DOHH2 (cell line): Measurements from ENCODE around the gene SYTL1.

Experiments
- EZH2phosphoT487 ChIP-seq: fragments of 200-600 bp; sonication (generic); IDR thresholded peaks from 2 replicates; pipeline ENCODE4 v1.6.1; 2017; ENCODE audit warnings: borderline replicate concordance, mild to moderate bottlenecking, antibody characterized with exemption, low read length, moderate library complexity, mixed read lengths
- TF ChIP-seq, protein P1 (sequence below): fragments of 200-600 bp; sonication (generic); IDR thresholded peaks from one replicate; pipeline ENCODE4 v1.5.1; 2014; ENCODE audit warnings: antibody characterized with exemption, mild to moderate bottlenecking, low read depth, low read length; ENCODE audit not compliant: poor library complexity, severe bottlenecking

DNA sequence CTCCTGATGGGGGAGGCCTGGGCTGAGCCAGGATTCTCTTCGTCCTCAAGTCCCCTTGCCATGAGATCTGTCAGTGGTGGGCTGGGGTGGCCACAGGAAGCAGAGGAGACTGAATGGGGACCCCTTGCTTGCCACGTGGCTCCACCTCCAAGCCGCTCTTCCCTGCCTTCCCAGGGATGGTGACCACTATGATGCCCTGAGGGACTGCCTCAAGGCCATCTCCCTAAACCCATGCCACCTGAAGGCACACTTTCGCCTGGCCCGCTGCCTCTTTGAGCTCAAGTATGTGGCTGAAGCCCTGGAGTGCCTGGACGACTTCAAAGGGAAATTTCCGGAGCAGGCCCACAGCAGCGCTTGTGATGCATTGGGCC is 40.8 kb upstream of the SYTL1 start:
- TF ChIP-seq, protein P1, sequence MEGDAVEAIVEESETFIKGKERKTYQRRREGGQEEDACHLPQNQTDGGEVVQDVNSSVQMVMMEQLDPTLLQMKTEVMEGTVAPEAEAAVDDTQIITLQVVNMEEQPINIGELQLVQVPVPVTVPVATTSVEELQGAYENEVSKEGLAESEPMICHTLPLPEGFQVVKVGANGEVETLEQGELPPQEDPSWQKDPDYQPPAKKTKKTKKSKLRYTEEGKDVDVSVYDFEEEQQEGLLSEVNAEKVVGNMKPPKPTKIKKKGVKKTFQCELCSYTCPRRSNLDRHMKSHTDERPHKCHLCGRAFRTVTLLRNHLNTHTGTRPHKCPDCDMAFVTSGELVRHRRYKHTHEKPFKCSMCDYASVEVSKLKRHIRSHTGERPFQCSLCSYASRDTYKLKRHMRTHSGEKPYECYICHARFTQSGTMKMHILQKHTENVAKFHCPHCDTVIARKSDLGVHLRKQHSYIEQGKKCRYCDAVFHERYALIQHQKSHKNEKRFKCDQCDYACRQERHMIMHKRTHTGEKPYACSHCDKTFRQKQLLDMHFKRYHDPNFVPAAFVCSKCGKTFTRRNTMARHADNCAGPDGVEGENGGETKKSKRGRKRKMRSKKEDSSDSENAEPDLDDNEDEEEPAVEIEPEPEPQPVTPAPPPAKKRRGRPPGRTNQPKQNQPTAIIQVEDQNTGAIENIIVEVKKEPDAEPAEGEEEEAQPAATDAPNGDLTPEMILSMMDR: peak; percentile 49
- TF ChIP-seq EZH2phosphoT487: no peak
